Activated CD4-positive, alpha-beta T cell treated with anti-CD3 and anti-CD28 coated beads for 36 hours (primary cell): ENCODE measurements around the gene RAMP3. TPM values are rescaled to one million over a fixed set of nuclear protein-coding genes. Genes with fewer than 3 reads are reported as not detected.
"Not testable (repeated sequence)": the region's sequence is repeated elsewhere in the genome, so short reads cannot be mapped to it uniquely, and the experiment has no call there.

Experiments
- ATAC-seq: fragments of 200-7000 bp; cut with Tn5 transposase; one replicate; pipeline ENCODE4 v1.10.0; 2021; ENCODE audit warnings: mild to moderate bottlenecking, moderate library complexity
- CTCF ChIA-PET: fragments of 350-600 bp; sonication (Branson Sonifier 250); formaldehyde crosslinking; loops from one replicate; lab custom pipeline; 2021; ENCODE audit warnings: antibody characterized with exemption; lab: Charles Lee
- POLR2A ChIA-PET: fragments of 350-600 bp; sonication (Branson Sonifier 250); formaldehyde crosslinking; loops from one replicate; lab custom pipeline; 2021; ENCODE audit warnings: antibody characterized with exemption, inconsistent platforms; lab: Charles Lee
- DNase-seq: peaks from one replicate; pipeline ENCODE4 v3.0.0-alpha.2; 2020
- H3K27ac Mint-ChIP-seq: one replicate; pipeline ENCODE4 v1.8.0; 2021; ENCODE audit warnings: mixed read lengths
- H3K27me3 Mint-ChIP-seq: one replicate; pipeline ENCODE4 v1.8.0; 2021; ENCODE audit warnings: mixed read lengths
- H3K36me3 Mint-ChIP-seq: one replicate; pipeline ENCODE4 v1.8.0; 2021; ENCODE audit warnings: low read depth, mixed read lengths
- H3K4me1 Mint-ChIP-seq: one replicate; pipeline ENCODE4 v1.8.0; 2021; ENCODE audit warnings: mixed read lengths
- H3K4me3 Mint-ChIP-seq: one replicate; pipeline ENCODE4 v1.8.0; 2021; ENCODE audit warnings: mild to moderate bottlenecking, moderate library complexity, mixed read lengths
- H3K9me3 Mint-ChIP-seq: one replicate; pipeline ENCODE4 v1.8.0; 2021; ENCODE audit warnings: low read depth, mixed read lengths
- intact Hi-C, 2 experiments: fragments of 100-400 bp; cut with DNase I in 1 of 2; cut with micrococcal nuclease in 1 of 2; formaldehyde crosslinking; loops; one replicate each; pipeline versions ENCODE4 v1.14.2 to v1.15.1; 2022 to 2024; cut with DNase I, micrococcal nuclease
- total RNA-seq, 2 experiments: library from RNA; stranded (reverse); gene quantifications; one replicate each; pipeline ENCODE4 v1.2.3, GENCODE V29; 2021

The RAMP3 gene
- total RNA-seq, result not detected

- Mint-ChIP-seq H3K36me3 (no peaks in the 10 kb centered on the region), H3K27me3 (peaks cover 16% of the 10 kb centered on the region), H3K4me3 (no peak within 1 kb of the TSS), H3K4me1 (no peaks in the 10 kb centered on the region), H3K9me3 (no peaks in the 10 kb centered on the region), H3K27ac (no peak within 1 kb of the TSS)
- ATAC-seq (no peak), DNase-seq (no peak)
- intact Hi-C loops, result no loop called here
- CTCF ChIA-PET, result interaction anchor here (0.8 to 8.2 kb wide), 3 partner anchors 15 to 102 kb away, joined by 3 to 70 read pairs (median 3); no protein-coding TSS in a partner anchor
- POLR2A ChIA-PET, result interaction anchor here (0.5 kb wide), 1 partner anchor 63 kb away, joined by 7 read pairs; no protein-coding TSS in a partner anchor
Observed at GRCh38 chr7:45157653-45158401, at the start of gene RAMP3. TSS of gene RAMP3 (plus strand) at chr7:45157791. CDS start at chr7:45157829, 38 bp downstream.

- ChIA-PET CTCF (interaction anchor here (0.8 kb wide), 1 partner anchor 52 kb away, joined by 3 read pairs; no protein-coding TSS in a partner anchor), POLR2A (no interaction called here)
- ATAC-seq, result no peak
- H3K4me1 Mint-ChIP-seq, result peaks cover 41% of the 10 kb centered on the region
- peaks cover 57% of the 10 kb centered on the region for H3K36me3 Mint-ChIP-seq
- no peaks in the 10 kb centered on the region for H3K9me3 Mint-ChIP-seq
- no peak for DNase-seq
- peak overlapping the region; percentile 94 for H3K4me3 Mint-ChIP-seq
- no peaks in the 10 kb centered on the region for H3K27me3 Mint-ChIP-seq
- intact Hi-C loops, result no loop called here
- H3K27ac Mint-ChIP-seq, result peak overlapping the region; percentile 82
Observed at GRCh38 chr7:45108863-45109262, 48.7 kb upstream of the RAMP3 start.

GRCh38 chr7:45111298-45112223 is 46.0 kb upstream of the RAMP3 start, which contains the start of gene TBRG4:
TSS of gene TBRG4 (minus strand) at chr7:45111697. CDS start at chr7:45109237, 2,460 bp downstream.
- Mint-ChIP-seq H3K27me3 (peaks cover 2% of the 10 kb centered on the region), H3K9me3 (no peaks in the 10 kb centered on the region), H3K4me1 (peaks cover 35% of the 10 kb centered on the region), H3K36me3 (peaks cover 41% of the 10 kb centered on the region), H3K27ac (peak within 1 kb of the TSS; percentile 96), H3K4me3 (peak within 1 kb of the TSS; percentile 94)
- ChIA-PET POLR2A (interaction anchor here (0.9 to 1.7 kb wide), 5 partner anchors 24 to 263 kb away, joined by 3 to 12 read pairs (median 7); partner anchors contain the start of gene H2AZ2), CTCF (interaction anchor here (0.6 to 6.9 kb wide), 13 partner anchors 9 to 522 kb away, joined by 3 to 37 read pairs (median 3); no protein-coding TSS in a partner anchor)
- DNase-seq, result peak; percentile 97
- intact Hi-C loops, result loop anchor here (1.0 to 2.0 kb wide), 16 partner anchors 25 to 658 kb away; partner anchors contain the start of genes H2AZ2 (in 2 of the 2), OGDH (in 2 of the 2), CCM2 (in 1 of the 2) and DDX56 (in 1 of the 2)
- ATAC-seq, result peak; percentile 95

GRCh38 chr7:45112648-45113047 is 44.9 kb upstream of the RAMP3 start:
- Mint-ChIP-seq H3K9me3 (no peaks in the 10 kb centered on the region), H3K27ac (peak overlapping the region; percentile 96), H3K27me3 (peaks cover 2% of the 10 kb centered on the region), H3K4me1 (peaks cover 25% of the 10 kb centered on the region), H3K4me3 (peak overlapping the region; percentile 94), H3K36me3 (peaks cover 34% of the 10 kb centered on the region)
- ChIA-PET CTCF (interaction anchor here (1.4 to 6.9 kb wide), 3 partner anchors 11 to 139 kb away, joined by 3 to 37 read pairs (median 22); no protein-coding TSS in a partner anchor), POLR2A (interaction anchor here (1.2 to 1.5 kb wide), 2 partner anchors 26 to 132 kb away, joined by 3 to 7 read pairs; no protein-coding TSS in a partner anchor)
- no peak for ATAC-seq
- no peak for DNase-seq
- intact Hi-C loops, result no loop called here

- DNase-seq, H3K9me3 Mint-ChIP-seq, ATAC-seq, H3K27me3 Mint-ChIP-seq, H3K4me3 Mint-ChIP-seq, H3K27ac Mint-ChIP-seq, intact Hi-C loops, POLR2A ChIA-PET: not testable (repeated sequence)
- Mint-ChIP-seq H3K36me3 (peaks cover 19% of the 10 kb centered on the region), H3K4me1 (peaks cover 11% of the 10 kb centered on the region)
- CTCF ChIA-PET, result interaction anchor here (0.8 to 6.9 kb wide), 4 partner anchors 11 to 257 kb away, joined by 3 to 37 read pairs (median 14); no protein-coding TSS in a partner anchor
Observed at GRCh38 chr7:45114257-45114656, 43.3 kb upstream of the RAMP3 start.

GRCh38 chr7:45114926-45115325 is 42.7 kb upstream of the RAMP3 start:
- ATAC-seq, result no peak
- no peak for DNase-seq
- no peak overlapping the region for H3K4me3 Mint-ChIP-seq
- peaks cover 2% of the 10 kb centered on the region for H3K27me3 Mint-ChIP-seq
- H3K36me3 Mint-ChIP-seq, result peaks cover 16% of the 10 kb centered on the region
- intact Hi-C loops, result no loop called here
- CTCF ChIA-PET, result interaction anchor here (0.9 to 6.9 kb wide), 4 partner anchors 21 to 258 kb away, joined by 3 to 37 read pairs (median 14); no protein-coding TSS in a partner anchor
- H3K4me1 Mint-ChIP-seq, result peaks cover 9% of the 10 kb centered on the region
- no peaks in the 10 kb centered on the region for H3K9me3 Mint-ChIP-seq
- H3K27ac Mint-ChIP-seq, result no peak overlapping the region
- POLR2A ChIA-PET, result no interaction called here

- ChIA-PET POLR2A (no interaction called here), CTCF (interaction anchor here (5.8 to 6.9 kb wide), 2 partner anchors 19 to 143 kb away, joined by 22 to 37 read pairs; no protein-coding TSS in a partner anchor)
- DNase-seq (no peak), ATAC-seq (no peak)
- Mint-ChIP-seq H3K36me3 (peaks cover 4% of the 10 kb centered on the region), H3K4me3 (no peak overlapping the region), H3K27ac (no peak overlapping the region), H3K9me3 (no peaks in the 10 kb centered on the region), H3K27me3 (peaks cover 2% of the 10 kb centered on the region), H3K4me1 (peaks cover 3% of the 10 kb centered on the region)
- intact Hi-C loops, result no loop called here
Observed at GRCh38 chr7:45116048-45116447, 41.5 kb upstream of the RAMP3 start.

GRCh38 chr7:45117582-45117981 is 40.0 kb upstream of the RAMP3 start:
- Mint-ChIP-seq H3K4me3 (no peak overlapping the region), H3K9me3 (no peaks in the 10 kb centered on the region), H3K36me3 (no peaks in the 10 kb centered on the region), H3K4me1 (peaks cover under 1% of the 10 kb centered on the region), H3K27me3 (peaks cover 2% of the 10 kb centered on the region), H3K27ac (no peak overlapping the region)
- DNase-seq (no peak), ATAC-seq (no peak)
- ChIA-PET POLR2A (no interaction called here), CTCF (interaction anchor here (0.9 kb wide), 1 partner anchor 144 kb away, joined by 3 read pairs; no protein-coding TSS in a partner anchor)
- intact Hi-C loops, result no loop called here

- POLR2A ChIA-PET, result no interaction called here
- intact Hi-C loops, result no loop called here
- Mint-ChIP-seq H3K36me3 (no peaks in the 10 kb centered on the region), H3K27me3 (peaks cover 2% of the 10 kb centered on the region), H3K4me3 (no peak overlapping the region), H3K9me3 (no peaks in the 10 kb centered on the region), H3K27ac (no peak overlapping the region), H3K4me1 (peaks cover 4% of the 10 kb centered on the region)
- DNase-seq, result no peak
- ATAC-seq, result no peak
- CTCF ChIA-PET, result interaction anchor here (0.9 kb wide), 1 partner anchor 145 kb away, joined by 3 read pairs; no protein-coding TSS in a partner anchor
Observed at GRCh38 chr7:45118292-45118691, 39.3 kb upstream of the RAMP3 start.

- peaks cover 2% of the 10 kb centered on the region for H3K27me3 Mint-ChIP-seq
- DNase-seq, result no peak
- no peak overlapping the region for H3K4me3 Mint-ChIP-seq
- no peaks in the 10 kb centered on the region for H3K9me3 Mint-ChIP-seq
- H3K4me1 Mint-ChIP-seq, result peaks cover 8% of the 10 kb centered on the region
- ChIA-PET POLR2A (interaction anchor here (0.5 kb wide), 1 partner anchor 9 kb away, joined by 4 read pairs; no protein-coding TSS in a partner anchor), CTCF (interaction anchor here (1.0 kb wide), 1 partner anchor 17 kb away, joined by 4 read pairs; no protein-coding TSS in a partner anchor)
- no peak overlapping the region for H3K27ac Mint-ChIP-seq
- H3K36me3 Mint-ChIP-seq, result no peaks in the 10 kb centered on the region
- ATAC-seq, result no peak
- intact Hi-C loops, result no loop called here
Observed at GRCh38 chr7:45118889-45119331, 38.7 kb upstream of the RAMP3 start.
